Femur (tissue), 1 donor: ENCODE measurements around the gene BRDT.
"Not testable (repeated sequence)": the region's sequence is repeated elsewhere in the genome, so short reads cannot be mapped to it uniquely, and the experiment has no call there.

Source experiments
- DNase-seq: peaks from one replicate; pipeline ENCODE4 v3.0.0-alpha.2; 2017

BRDT gene

DNA sequence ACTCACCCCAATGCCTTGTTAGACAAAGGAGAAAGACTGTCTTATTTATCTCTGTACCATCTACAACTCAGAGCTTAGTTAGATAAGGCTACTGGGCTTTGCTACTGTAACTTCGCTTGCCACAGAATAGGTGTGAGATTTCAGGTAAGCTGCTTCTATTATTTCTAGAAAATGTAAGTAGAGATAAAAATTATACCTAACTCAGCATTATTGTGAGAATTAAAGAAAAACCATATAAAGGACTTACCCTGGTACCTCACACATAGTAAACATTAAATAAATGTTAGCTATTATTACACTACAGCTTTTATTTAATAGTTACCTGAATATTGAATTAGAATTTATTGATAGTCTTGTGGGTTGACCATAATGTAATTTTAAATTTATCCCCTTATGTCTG is 44.1 kb downstream of the BRDT start:
- DNase-seq: no peak

DNA sequence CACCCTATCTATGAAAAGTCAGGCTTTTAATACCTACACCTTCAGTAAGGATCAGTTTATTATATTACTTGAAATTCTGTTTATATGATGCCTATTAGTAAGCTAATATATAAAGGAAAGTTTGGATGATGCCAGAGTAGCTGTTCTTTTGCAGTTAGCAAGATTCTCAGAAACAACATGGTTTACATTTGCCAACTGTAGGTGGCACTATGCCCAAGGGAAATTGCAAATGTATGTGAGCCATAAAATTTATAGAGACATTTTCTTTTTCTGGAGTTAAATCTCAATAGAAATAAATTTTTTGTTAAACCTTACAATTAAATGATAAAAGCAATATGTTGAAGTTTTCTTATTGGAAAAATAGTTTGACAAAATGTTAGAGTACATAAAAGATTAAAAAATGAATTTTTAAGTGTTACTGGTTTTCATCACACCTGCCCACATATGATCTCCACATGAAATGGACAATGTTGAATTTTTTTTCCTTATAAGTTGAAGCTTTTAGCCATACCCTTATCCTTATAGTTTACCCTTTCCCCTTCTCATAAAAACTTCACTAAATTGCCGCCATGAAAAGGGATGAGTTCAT is 48.5 kb downstream of the BRDT start:
- no peak for DNase-seq

DNA sequence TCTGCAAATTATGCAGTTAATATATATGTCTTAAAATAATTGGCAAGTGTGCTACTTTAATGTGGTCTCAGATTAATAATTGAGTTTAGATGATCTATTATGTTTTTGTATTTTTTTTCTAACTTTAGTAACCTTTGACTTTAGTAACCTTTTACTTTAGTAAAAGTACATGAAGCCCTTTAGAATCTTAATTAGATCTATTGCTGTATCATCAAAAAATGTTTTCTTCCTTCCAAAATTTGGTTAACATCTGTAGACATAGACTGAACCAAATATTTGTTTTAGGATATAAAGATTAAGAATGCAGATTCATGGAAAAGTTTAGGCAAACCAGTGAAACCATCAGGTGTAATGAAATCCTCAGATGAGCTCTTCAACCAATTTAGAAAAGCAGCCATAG is 54.9 kb downstream of the BRDT start:
- no peak for DNase-seq

DNA sequence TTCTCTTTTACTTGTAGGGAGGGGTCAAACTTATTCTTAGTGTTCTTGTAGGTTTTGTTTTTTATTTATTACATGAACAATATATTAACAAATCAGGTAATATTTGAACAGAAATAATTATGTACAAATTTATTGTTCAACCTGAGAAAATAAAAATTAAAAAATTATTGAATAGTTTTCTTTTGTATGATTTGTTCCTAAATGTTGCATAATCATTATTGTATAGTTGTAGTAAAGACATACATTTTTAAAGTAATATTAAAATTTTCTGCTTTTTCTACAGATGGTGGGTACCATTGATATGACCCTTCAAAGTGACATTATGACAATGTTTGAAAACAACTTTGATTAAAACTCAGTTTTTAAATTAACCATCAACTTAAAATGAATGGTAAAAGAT is 64.7 kb downstream of the BRDT start:
- DNase-seq: no peak

DNA sequence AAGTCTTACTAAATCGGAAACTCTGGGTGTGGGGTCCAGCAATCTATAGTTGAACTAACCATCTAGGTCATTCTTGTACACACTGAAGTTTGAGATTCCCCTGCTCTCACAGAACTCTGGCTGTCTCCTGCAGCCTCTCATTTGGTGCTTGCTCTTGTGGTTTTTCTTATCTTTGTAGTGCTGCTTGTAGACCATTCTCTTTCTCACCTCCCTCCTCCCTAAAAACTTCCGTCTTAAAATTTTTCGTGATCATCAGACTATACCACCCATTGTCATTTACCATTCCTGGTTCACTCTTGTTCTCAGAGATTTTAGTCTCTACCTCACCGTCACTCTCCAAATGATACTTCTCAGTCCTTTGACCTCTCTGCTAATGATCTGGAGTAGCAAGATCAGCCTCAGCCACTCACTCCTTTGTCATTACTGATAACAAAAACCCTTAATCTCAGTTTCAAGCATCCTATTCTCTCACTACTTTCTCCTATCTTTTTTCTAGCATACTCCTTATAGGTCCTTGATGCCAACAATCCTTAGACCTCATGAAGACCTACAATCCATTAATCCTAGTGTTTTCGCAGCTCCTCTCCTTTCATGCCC is 67.6 kb downstream of the BRDT start:
- DNase-seq: no peak

DNA sequence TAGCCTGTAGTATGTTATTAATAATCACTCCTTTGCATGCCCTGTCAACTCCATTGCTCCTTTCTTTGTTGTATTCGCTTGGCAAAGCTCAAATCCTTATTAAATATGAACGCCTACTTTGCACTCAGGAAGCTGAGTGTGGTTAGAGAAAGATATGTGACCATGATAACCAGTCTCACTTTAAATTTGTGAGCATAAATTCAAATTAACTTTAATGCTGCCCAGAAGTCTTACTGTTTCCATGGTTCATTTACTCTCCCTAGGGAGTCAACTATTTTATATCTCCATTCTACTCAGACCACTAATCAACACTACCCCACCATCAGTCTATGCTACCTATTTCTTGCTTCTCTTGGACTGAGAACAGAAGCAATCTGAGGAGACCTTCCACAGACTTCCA is 68.5 kb downstream of the BRDT start:
- no peak for DNase-seq

DNA sequence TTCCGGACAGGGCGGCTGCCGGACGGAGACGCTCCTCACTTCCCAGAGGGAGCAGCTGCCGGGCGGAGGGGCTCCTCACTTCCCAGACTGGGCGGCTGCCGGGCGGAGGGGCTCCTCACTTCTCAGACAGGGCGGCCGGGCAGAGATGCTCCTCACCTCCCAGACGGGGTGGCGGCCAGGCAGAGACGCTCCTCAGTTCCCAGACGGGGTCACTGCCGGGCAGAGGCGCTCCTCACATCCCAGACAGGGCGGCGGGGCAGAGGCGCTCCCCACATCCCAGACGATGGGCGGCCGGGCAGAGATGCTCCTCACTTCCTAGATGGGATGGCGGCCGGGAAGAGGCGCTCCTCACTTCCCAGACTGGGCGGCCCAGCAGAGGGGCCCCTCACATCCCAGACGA is 76.8 kb downstream of the BRDT start:
- not testable (repeated sequence) for DNase-seq

DNA sequence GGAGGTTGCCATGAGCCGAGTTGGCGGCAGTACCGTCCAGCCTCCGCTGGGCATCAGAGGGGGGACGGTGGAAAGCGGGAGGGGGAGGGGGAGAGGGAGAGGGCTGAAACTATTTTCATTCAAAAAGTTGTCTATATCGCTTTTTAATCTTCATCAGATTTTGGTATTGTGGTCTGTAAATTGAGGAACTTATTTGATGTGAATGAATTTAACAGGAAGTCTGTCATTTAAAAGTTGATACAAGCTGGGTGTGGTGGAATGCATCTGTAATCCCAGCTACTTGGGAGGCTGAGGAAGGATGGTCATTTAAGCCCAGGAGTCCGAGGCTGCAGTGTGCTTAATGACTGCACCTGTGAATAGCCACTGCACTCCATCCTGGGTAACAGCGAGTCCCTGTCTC is 77.6 kb downstream of the BRDT start:
- no peak for DNase-seq

DNA sequence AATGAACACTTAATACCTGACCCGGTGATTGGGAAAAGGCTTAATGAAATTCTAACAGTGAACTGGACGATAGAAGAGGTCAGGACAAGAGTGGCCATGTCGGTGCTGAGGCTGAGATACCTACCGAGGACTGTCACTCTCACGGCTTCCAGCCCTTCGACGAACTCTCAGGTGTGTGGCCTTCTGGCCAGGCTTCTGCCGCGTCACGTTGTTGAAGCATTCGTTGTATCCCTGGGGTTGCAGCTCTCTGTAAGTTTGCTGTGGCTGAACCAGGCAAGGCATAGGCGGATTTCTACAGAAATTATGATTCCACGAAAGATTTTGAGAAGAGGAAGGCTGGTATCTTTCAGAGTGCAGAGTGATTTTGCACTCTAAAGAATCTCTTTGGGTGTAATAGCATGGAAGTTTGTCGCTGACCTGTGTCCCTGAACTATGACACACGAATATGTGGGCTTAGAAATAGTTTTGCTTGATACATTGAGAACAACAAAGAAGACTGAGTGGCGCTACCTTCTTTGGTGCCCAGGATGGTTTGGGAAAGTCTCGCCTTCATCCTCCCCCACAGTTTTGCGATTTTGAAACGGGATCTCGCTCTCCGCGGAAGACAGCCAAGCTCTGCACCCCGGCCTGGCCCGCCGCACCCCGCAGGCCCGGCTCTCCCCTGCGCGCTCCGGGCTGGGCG is 80.2 kb downstream of the BRDT start:
- no peak for DNase-seq

DNA sequence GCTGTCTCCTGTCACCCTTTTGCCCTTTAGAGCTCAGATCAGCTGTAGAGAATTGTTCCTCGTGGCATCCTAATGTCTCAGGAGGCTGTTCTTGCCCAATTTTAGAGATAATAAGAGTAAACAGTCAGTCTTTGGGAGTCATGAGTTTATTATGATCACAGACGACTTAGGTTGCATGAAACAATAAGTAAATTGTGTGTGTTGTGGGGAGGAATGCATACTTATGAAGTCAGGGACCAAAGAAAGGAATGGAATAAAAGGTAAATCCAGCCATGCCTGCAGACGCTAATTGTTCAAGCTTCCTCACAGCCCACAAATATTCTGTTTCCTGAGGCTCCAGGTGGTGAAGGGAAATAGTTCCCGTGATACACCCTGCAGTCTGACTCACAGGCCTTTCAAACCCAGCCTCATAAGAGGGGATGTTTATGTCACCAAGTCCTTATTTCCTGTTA is 81.5 kb downstream of the BRDT start:
- DNase-seq: no peak

DNA sequence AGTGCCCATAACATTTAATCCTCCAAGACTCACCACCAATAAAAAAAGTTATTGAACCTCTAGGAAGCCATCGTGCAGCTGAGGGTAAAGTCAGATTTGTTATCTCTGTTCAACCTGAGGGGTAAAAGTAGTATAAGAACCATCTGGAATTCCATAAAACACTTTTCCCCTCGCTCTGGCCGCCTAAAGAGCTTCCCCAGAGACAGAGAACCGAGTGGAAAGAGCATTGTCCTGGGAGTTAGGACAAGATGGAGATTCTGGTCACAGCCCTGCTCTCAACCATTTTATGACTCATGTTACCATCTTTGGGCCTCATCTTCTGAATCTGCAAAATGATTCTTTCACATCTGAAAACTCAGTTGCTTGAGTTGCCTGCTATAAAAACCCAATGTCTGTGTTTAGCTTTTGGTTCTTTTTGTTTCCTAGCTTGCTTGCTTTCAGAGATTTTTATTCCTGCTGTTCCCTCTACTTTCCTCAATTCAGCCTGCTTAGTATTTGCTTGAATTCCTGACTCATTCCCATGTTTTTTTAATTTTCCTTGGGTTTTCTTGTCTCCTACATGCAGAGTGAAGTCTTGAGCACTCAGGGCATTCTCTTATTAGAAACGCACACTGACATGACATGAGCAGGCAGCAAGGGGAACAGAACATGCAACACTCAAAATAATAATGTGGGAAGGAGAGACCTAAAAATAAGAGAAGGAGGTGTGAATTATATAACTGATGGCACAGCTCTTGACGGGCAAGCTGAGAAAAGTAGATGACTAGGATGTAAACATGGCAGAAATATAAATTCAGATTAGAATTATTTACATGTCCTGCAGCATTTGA is 82.3 kb downstream of the BRDT start:
- DNase-seq: no peak

DNA sequence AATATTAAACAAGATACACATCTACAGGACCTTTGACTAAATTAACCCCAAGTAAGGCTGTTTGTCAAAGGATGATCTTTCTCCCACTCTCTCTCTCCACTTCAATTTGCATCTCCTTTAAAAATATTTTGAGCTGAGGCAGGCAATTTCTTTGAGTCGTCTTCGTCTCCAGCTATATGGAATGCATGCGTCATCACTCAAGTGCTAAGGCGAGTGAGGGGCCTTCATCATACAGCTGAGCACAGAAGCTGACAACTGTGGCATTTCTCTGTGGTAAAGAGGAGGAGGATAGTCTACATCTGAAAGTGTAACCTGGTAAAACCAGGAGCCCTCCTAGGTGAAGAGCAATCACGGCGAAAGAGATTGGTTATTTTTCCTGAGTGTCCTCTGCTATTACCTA is 88.2 kb downstream of the BRDT start:
- no peak for DNase-seq

DNA sequence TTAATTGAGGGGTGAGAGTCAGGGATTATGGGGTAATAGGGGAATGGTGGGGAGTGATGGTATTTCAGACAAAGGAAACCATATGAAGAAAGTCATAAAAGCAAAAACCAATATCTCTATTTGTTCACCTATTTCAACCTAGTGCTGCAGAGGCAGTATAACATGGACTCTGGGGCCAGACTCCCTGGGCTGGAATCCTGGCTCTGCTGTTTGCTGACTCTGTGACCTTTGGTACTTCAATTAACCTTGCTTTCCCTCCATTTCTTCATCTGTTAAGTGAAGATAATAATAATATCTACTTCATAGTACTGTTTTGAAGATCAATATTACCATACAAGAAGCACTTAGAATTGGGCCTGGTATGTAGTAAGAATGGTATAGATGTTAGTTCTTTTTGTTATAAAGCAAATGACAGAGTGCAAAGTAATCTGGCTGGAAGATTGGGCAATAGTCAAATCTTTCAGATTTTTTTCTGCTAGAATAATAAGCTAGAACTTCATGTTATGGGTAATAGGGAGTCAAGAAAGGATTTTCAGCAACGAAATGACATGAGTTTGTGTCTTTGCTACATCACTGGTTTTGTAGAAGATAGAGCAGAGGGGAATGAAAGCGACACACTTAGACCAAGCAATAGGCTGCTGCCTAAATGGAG is 89.6 kb downstream of the BRDT start:
- no peak for DNase-seq

DNA sequence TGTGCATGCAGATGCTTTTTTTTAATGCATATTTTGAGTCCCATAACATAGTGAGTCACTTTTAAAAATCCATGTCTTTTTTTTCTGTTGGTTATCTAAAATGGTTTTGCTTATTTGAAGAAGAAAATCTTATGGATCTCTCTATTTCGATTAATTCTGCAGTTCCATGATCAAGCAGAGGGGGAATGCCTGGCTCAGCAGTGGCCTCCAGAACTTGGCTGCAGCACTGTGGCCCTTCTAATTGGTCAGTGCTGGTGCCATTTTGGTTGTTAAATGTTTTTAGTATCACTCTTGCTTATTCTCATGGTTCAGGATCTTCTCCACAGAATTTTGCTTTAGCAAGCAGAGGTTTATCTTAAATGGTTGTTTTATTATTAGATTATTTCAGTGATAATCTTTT is 91.8 kb downstream of the BRDT start:
- DNase-seq: no peak

DNA sequence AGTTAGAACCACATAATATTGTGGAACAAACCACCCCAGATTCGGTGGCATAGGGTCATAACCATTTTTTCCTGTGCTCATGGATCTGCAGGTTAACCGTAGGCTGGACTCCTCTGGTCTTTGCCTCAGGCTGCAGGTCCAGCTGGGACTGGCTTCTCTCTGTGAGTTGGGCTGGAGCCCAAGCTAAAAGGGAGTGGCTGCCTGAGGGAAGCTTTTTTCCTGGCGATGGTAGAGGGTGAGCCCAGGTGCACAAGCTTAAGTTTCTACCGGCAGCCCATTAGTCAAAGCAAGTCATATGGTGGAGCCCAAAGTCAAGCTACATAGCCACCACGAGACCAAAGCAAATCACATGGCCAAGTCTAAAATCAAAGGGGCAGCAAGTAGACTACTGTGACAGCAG is 94.4 kb downstream of the BRDT start:
- DNase-seq: no peak

DNA sequence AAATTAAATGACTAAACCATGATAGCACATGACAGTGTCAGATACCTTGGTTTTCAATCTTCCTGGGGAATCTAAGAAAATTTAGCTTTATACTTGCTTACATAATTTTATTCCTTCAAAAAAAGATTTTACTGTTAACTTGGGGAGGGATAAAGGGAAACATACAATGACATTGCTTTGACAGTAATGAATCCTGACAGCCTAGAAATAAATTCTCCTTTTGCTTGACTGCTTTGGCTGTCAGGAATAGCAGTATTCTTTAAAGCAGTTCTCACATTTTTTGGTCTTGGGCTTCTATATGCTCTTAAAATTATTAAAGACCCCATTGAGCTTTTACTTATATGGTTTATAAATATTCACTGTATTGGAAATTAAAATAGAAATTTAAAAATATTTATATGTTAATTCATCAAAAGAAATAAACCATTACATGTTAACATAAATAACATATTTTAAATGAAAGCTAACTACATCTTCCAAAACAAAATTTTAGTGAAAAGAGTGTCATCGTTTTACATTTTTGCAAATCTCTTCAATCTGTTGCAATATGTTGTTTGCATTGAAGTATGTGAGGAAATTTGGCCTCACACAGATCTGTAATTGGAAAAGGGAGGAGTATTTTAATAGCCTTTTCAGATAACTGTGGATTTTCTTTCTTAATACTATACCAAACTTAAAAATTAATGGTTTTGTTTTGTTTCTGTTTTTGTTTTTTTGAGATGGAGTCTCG is 96.7 kb downstream of the BRDT start:
- no peak for DNase-seq

DNA sequence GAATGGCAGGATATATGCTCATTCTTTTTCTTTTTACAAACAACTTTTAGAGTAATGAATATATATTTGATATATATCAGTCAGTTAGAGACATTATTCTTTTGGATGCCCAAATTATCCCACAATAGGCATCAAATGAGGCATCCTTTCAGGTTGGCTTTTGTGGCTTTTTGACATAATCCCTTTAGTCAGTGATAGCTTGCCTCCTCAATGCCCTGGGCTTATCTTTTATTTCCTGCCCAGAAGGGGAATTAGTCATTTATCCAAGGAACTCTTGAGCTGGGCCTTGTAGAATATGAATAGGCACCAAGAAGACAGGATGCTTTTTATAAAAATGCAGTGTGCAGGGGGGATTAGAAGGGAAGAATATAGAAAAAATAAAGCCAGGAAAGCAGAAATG is 102.7 kb downstream of the BRDT start:
- no peak for DNase-seq
